GM23248 (cell line): ENCODE results near the gene TGIF1. TPM values are rescaled to one million over a fixed set of nuclear protein-coding genes. Genes with fewer than 3 reads are reported as not detected.
"Not testable (repeated sequence)": the region's sequence is repeated elsewhere in the genome, so short reads cannot be mapped to it uniquely, and the experiment has no call there.

ENCODE experiments used
- DNase-seq: peaks from one replicate; pipeline ENCODE4 v3.0.0-alpha.2; 2015
- H2AFZ ChIP-seq: fragments of 200-600 bp; sonication (generic); 2 replicates; pipeline ENCODE4 v1.6.1; 2016; ENCODE audit warnings: antibody characterized with exemption
- H3F3A ChIP-seq: fragments of 200-600 bp; sonication (generic); 2 replicates; pipeline ENCODE4 v1.6.1; 2016; ENCODE audit warnings: mild to moderate bottlenecking, antibody characterized with exemption, mixed run types; ENCODE audit not compliant: insufficient read depth
- H3K27ac ChIP-seq: fragments of 200-600 bp; sonication (generic); 2 replicates; pipeline ENCODE4 v1.5.1; 2016; ENCODE audit warnings: mild to moderate bottlenecking
- H3K27me3 ChIP-seq: fragments of 200-600 bp; sonication (generic); replicated peaks from 2 replicates; pipeline ENCODE4 v1.6.1; 2016; ENCODE audit warnings: mild to moderate bottlenecking; ENCODE audit not compliant: insufficient read depth
- H3K36me3 ChIP-seq: fragments of 200-600 bp; sonication (generic); 2 replicates; pipeline ENCODE4 v1.6.1; 2016; ENCODE audit warnings: low read depth, mild to moderate bottlenecking
- H3K4me1 ChIP-seq: fragments of 200-600 bp; sonication (generic); 2 replicates; pipeline ENCODE4 v1.6.1; 2016; ENCODE audit warnings: mild to moderate bottlenecking; ENCODE audit not compliant: insufficient read depth
- H3K4me2 ChIP-seq: fragments of 200-600 bp; sonication (generic); one replicate; pipeline ENCODE4 v1.6.1; 2016; ENCODE audit warnings: mild to moderate bottlenecking; ENCODE audit not compliant: unreplicated experiment
- H3K4me3 ChIP-seq: fragments of 200-600 bp; sonication (generic); 2 replicates; pipeline ENCODE4 v1.5.1; 2016; ENCODE audit warnings: mild to moderate bottlenecking
- H3K79me2 ChIP-seq: fragments of 200-600 bp; sonication (generic); 2 replicates; pipeline ENCODE4 v1.6.1; 2016; ENCODE audit warnings: mild to moderate bottlenecking; ENCODE audit not compliant: insufficient read depth
- H3K9ac ChIP-seq: fragments of 200-600 bp; sonication (generic); 2 replicates; pipeline ENCODE4 v1.6.1; 2016; ENCODE audit warnings: mild to moderate bottlenecking
- H3K9me2 ChIP-seq: fragments of 200-600 bp; sonication (generic); 2 replicates; pipeline ENCODE4 v1.6.1; 2016; ENCODE audit warnings: mixed run types, mild to moderate bottlenecking, moderate library complexity; ENCODE audit not compliant: insufficient read depth
- H3K9me3 ChIP-seq: fragments of 200-600 bp; sonication (generic); one replicate; pipeline ENCODE4 v1.6.1; 2017; ENCODE audit warnings: low read depth
- H4K20me1 ChIP-seq: fragments of 200-600 bp; sonication (generic); 2 replicates; pipeline ENCODE4 v1.6.0; 2016; ENCODE audit not compliant: insufficient read depth
- EZH2 ChIP-seq: fragments of 200-600 bp; sonication (generic); IDR thresholded peaks from 2 replicates; pipeline ENCODE4 v1.6.1; 2018; ENCODE audit warnings: antibody characterized with exemption, mild to moderate bottlenecking; ENCODE audit not compliant: insufficient read depth, poor library complexity, severe bottlenecking
- EZH2phosphoT487 ChIP-seq: fragments of 200-600 bp; sonication (generic); IDR thresholded peaks from 2 replicates; pipeline ENCODE4 v1.6.1; 2018; ENCODE audit warnings: antibody characterized with exemption, moderate library complexity, mild to moderate bottlenecking, low read depth; ENCODE audit not compliant: insufficient read depth
- WGBS, 2 experiments: methylation state at CpG; one replicate each; pipeline ENCODE4 v1.1.6; 2015 to 2017; ENCODE audit warnings: low lambda C conversion rate in 2 of 2, low coverage in 1 of 2; ENCODE audit errors: missing lambda C conversion rate in 2 of 2; 5-methylcytosine and 5-hydroxymethylcytosine counted together
- in situ Hi-C: fragments of 300-500 bp; cut with MboI; formaldehyde crosslinking; loops from 2 replicates; pipeline ENCODE4 v1.15.0; 2020
- polyA plus RNA-seq: library from polyadenylated mRNA; unstranded; fragments of >200 nt; fragmentation: Nextera tagmentation; extraction: Ambion mirVana; gene quantifications from 2 replicates; pipeline ENCODE4 v1.2.1, GENCODE V29; 2016
- total RNA-seq: library from RNA; depleted of rRNA; stranded (reverse); fragments of >200 nt; shearing (Covaris generic); gene quantifications from 2 replicates; pipeline ENCODE4 v1.2.3, GENCODE V29; 2014

Gene TGIF1
- total and polyA plus RNA-seq, 2 experiments from 2014 or later: 88.0 to 122 TPM

- peak overlapping the region; percentile 88 for H2AFZ ChIP-seq
- H3K27ac ChIP-seq: no peak overlapping the region
- WGBS, 2 experiments: 44 to 57% methylated on average over 3 of the region's 3 CpGs
- peak overlapping the region; percentile 66 for H3K4me3 ChIP-seq
- no peaks in the 10 kb centered on the region for H3K79me2 ChIP-seq
- H4K20me1 ChIP-seq: no peaks in the 10 kb centered on the region
- in situ Hi-C loops: no loop called here
- no peaks in the 10 kb centered on the region for H3K9me3 ChIP-seq
- peak overlapping the region; percentile 64; the same call in 1 of the 2 replicates for H3K9ac ChIP-seq
- H3K36me3 ChIP-seq: no peaks in the 10 kb centered on the region
- H3K9me2 ChIP-seq: no peaks in the 10 kb centered on the region
- no peaks in the 10 kb centered on the region for H3K4me1 ChIP-seq
- no peak for DNase-seq
- no peaks in the 10 kb centered on the region for H3F3A ChIP-seq
- H3K27me3 ChIP-seq: no peaks in the 10 kb centered on the region
- TF ChIP-seq EZH2 (no peak), EZH2phosphoT487 (no peak)
- peak overlapping the region; percentile 53 for H3K4me2 ChIP-seq
Measured at GRCh38 chr18:3411327-3411726, 38.6 kb upstream of the TGIF1 start.

- H3K27ac ChIP-seq: no peak overlapping the region
- H2AFZ ChIP-seq: peak overlapping the region; percentile 88
- in situ Hi-C loops: no loop called here
- no peaks in the 10 kb centered on the region for H3K9me3 ChIP-seq
- H3K9ac ChIP-seq: peak overlapping the region; percentile 64
- H3K79me2 ChIP-seq: no peaks in the 10 kb centered on the region
- no peaks in the 10 kb centered on the region for H3F3A ChIP-seq
- H3K36me3 ChIP-seq: no peaks in the 10 kb centered on the region
- DNase-seq: peak; percentile 33
- 23 to 41% methylated on average over 24 to 28 of the region's 28 CpGs for WGBS, 2 experiments
- no peaks in the 10 kb centered on the region for H3K27me3 ChIP-seq
- no peaks in the 10 kb centered on the region for H3K9me2 ChIP-seq
- H3K4me3 ChIP-seq: peak overlapping the region; percentile 66
- no peaks in the 10 kb centered on the region for H3K4me1 ChIP-seq
- H3K4me2 ChIP-seq: peak overlapping the region; percentile 53
- TF ChIP-seq EZH2 (no peak), EZH2phosphoT487 (no peak)
- H4K20me1 ChIP-seq: no peaks in the 10 kb centered on the region
Measured at GRCh38 chr18:3411854-3412268, 38.1 kb upstream of the TGIF1 start.

GRCh38 chr18:3412528-3412927 lies 37.4 kb upstream of the TGIF1 start:
- H3K27me3 ChIP-seq, in situ Hi-C loops, H3K9me2 ChIP-seq, H4K20me1 ChIP-seq, H3K9ac ChIP-seq, DNase-seq, H3K4me2 ChIP-seq, H3K9me3 ChIP-seq, H3K4me1 ChIP-seq, H3K27ac ChIP-seq, H3K79me2 ChIP-seq, H2AFZ ChIP-seq, H3K4me3 ChIP-seq, H3K36me3 ChIP-seq, H3F3A ChIP-seq: not testable (repeated sequence)
- 88 to 93% methylated on average over 9 of the region's 9 CpGs for WGBS, 2 experiments

GRCh38 chr18:3415110-3415509 lies 34.9 kb upstream of the TGIF1 start:
- Histone ChIP-seq H2AFZ (no peak overlapping the region), H3F3A (no peaks in the 10 kb centered on the region), H3K36me3 (no peaks in the 10 kb centered on the region), H3K4me2 (no peak overlapping the region), H3K4me3 (no peak overlapping the region), H3K4me1 (no peaks in the 10 kb centered on the region), H3K9me3 (no peaks in the 10 kb centered on the region), H4K20me1 (no peaks in the 10 kb centered on the region), H3K79me2 (no peaks in the 10 kb centered on the region), H3K27ac (no peak overlapping the region), H3K9me2 (no peaks in the 10 kb centered on the region), H3K9ac (no peak overlapping the region), H3K27me3 (no peaks in the 10 kb centered on the region)
- no peak for DNase-seq
- TF ChIP-seq EZH2 (no peak), EZH2phosphoT487 (no peak)
- WGBS, 2 experiments: 89 to 93% methylated on average over 11 of the region's 11 CpGs
- in situ Hi-C loops: no loop called here

GRCh38 chr18:3418083-3418482 lies 31.9 kb upstream of the TGIF1 start:
- H3K4me2 ChIP-seq: no peak overlapping the region
- H3K27me3 ChIP-seq: no peaks in the 10 kb centered on the region
- no peak overlapping the region for H2AFZ ChIP-seq
- no peak for DNase-seq
- H3F3A ChIP-seq: no peaks in the 10 kb centered on the region
- no peaks in the 10 kb centered on the region for H3K79me2 ChIP-seq
- no peaks in the 10 kb centered on the region for H3K9me3 ChIP-seq
- H3K27ac ChIP-seq: no peak overlapping the region
- no peaks in the 10 kb centered on the region for H3K36me3 ChIP-seq
- no peak overlapping the region for H3K9ac ChIP-seq
- TF ChIP-seq EZH2phosphoT487: no peak
- TF ChIP-seq EZH2: no peak
- H3K4me1 ChIP-seq: no peaks in the 10 kb centered on the region
- in situ Hi-C loops: no loop called here
- H4K20me1 ChIP-seq: no peaks in the 10 kb centered on the region
- no peaks in the 10 kb centered on the region for H3K9me2 ChIP-seq
- no peak overlapping the region for H3K4me3 ChIP-seq
- WGBS, 2 experiments: 58 to 63% methylated on average over 2 of the region's 2 CpGs
